ENCODE data around the gene ASTN2. TPM values are rescaled to one million over a fixed set of nuclear protein-coding genes. Genes with fewer than 3 reads are reported as not detected.

Gene ASTN2
- total and polyA plus RNA-seq, 2 experiments from 2014 or later: 7.0 to 24.6 TPM

GRCh38 chr9:117030254-117030768 is 384.5 kb downstream of the ASTN2 start:
- Histone ChIP-seq H3K79me2 (replicated peaks; ENCODE audit: insufficient read depth) (no peaks in the 10 kb centered on the region), H3K27me3 (ENCODE audit: insufficient read depth) (no peaks in the 10 kb centered on the region), H3K4me1 (ENCODE audit: insufficient read depth) (no peaks in the 10 kb centered on the region), H3F3A (replicated peaks; ENCODE audit: low read depth) (no peaks in the 10 kb centered on the region), H3K4me3 (no peak overlapping the region), H3K36me3 (ENCODE audit: insufficient read depth) (no peaks in the 10 kb centered on the region), H3K4me2 (no peak overlapping the region), H3K9me2 (ENCODE audit: insufficient read depth) (peaks cover 3% of the 10 kb centered on the region; the same call in 1 of the 2 replicates), H2AFZ (no peak overlapping the region), H3K27ac (ENCODE audit: low read depth) (no peak overlapping the region), H4K20me1 (replicated peaks; ENCODE audit: insufficient read depth) (no peaks in the 10 kb centered on the region; the same call in 1 of the 2 replicates)
- no peaks in the 10 kb centered on the region for H3K36me3 Mint-ChIP-seq (ENCODE audit: low read depth)
- TF ChIP-seq REST (IDR thresholded peaks at IDR 0.05; ENCODE audit: unreplicated experiment) (no peak), ZNF331 (CRISPR knock-in tag; IDR thresholded peaks at IDR 0.05; ENCODE audit: low read depth) (no peak), ZNF462 (CRISPR knock-in tag; IDR thresholded peaks at IDR 0.05) (no peak), ETS1 (IDR thresholded peaks at IDR 0.05) (no peak)
- no peak overlapping the region for H3K27ac Mint-ChIP-seq
- no peak overlapping the region for H3K4me3 Mint-ChIP-seq
- DNase-seq (ENCODE audit: low spot score) (no peak), ATAC-seq (no peak)
- H3K9me3 Mint-ChIP-seq: no peaks in the 10 kb centered on the region
- H3K27me3 Mint-ChIP-seq (ENCODE audit: insufficient read depth, low read depth, poor library complexity): peaks cover 2% of the 10 kb centered on the region
- H3K4me1 Mint-ChIP-seq: no peaks in the 10 kb centered on the region; the same call in 2 of the 3 replicates

All from GM23338 (cell line).